ENCODE results near the gene OR52I1. TPM values are rescaled to one million over a fixed set of nuclear protein-coding genes. Genes with fewer than 3 reads are reported as not detected.

OR52I1 gene
- total RNA-seq, 1 donor from 2014 or later, result not detected

GRCh38 chr11:4610258-4610935 is 16.6 kb downstream of the OR52I1 start:
- DNase-seq (ENCODE audit: extremely low read depth, low read depth, low spot score), result no peak

GRCh38 chr11:4611986-4612385 is 18.1 kb downstream of the OR52I1 start:
- no peak for DNase-seq (ENCODE audit: extremely low read depth, low read depth, low spot score)

- no peak for DNase-seq (ENCODE audit: extremely low read depth, low read depth, low spot score)
Measured at GRCh38 chr11:4615856-4616444, 22.1 kb downstream of the OR52I1 start.

DNA sequence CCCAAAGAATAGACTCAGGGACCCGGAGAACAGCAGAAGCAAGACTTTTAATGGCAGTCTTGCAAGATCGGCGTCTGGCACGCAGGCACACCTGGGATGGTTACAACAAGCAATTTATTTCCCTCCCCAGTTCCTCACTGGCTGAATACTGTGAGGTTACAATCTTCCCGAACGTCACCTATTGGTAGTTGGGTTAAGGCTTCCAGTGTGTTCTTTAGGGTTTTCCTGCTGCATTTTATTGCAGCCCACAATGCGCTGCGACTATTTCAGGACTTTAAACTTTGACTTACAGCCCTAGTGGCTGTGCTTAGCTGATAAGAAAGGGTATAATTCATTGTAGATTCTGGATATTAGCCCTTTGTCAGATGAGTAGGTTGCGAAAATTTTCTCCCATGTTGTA is 25.7 kb downstream of the OR52I1 start:
- no peak for DNase-seq (ENCODE audit: extremely low read depth, low read depth, low spot score)

DNA sequence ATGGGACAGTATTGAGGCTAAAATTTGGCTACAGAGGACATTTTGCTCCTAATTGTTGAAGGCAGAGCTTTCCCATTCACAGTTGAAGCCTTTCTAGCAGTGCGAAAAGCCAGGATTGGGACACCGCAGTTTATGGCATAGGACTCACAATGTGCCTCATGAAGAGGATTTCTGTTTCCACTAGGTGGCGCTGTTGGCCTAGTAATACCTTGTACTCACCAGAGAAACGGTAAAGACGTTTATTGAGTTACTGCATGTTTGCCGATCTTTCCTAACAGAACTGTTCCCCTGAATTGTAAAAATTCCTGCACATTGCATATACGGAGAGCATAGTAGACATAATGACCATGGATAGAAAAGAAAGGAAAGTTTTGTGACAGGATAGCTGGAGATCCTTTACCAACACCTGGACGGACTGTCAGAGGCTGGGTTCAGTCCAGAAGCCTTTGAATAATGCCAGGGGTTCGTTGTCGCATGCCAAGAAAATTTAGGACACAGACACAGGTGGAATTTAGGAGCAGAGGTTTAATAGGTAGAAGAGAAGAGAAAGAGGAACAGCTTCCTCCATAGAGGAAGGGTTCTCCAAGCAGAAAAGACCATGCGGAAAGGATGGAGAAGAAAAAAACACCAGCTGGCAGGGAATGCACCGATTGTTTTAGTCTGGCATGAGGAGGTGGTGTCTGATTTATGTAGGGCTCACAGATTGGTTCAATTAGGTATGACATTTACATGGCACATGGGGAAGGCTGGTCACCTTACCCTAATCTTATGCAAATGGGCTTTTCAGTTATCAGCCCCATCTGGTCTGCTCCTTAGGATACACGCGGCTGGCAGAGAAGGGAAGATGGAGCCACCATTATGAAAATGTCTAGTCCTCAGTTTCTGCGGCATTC is 32.6 kb downstream of the OR52I1 start:
- DNase-seq (ENCODE audit: extremely low read depth, low read depth, low spot score), result no peak

GRCh38 chr11:4636136-4636535 is 42.3 kb downstream of the OR52I1 start:
- DNase-seq (ENCODE audit: extremely low read depth, low read depth, low spot score), result no peak

- peak; percentile 18 for DNase-seq (ENCODE audit: extremely low read depth, low read depth, low spot score)
Measured at GRCh38 chr11:4636962-4637661, 43.3 kb downstream of the OR52I1 start, which contains the start of gene OR51D1. Gene OR51D1, plus strand, starts transcription at chr11:4637477. Its CDS starts 2,314 bp downstream, at chr11:4639791.

DNA sequence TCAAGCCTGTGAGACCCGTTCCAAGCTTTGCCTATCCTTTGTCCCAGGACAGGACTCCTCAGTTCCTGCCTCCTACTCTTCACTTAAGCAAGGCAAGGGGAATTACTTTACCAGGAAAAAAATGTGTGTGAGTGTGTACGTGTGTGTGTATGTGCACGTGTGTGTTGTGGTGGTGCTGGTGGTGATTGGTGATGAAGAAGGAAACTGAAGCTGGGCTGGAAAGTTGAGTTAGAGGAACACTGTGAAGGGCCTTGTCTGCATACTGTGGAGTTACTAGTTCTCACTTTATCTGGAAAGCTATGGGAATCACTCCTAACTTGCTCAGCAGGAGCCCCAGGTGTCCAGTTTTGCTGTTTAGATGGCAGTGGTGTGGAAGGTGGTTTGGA is 43.8 kb downstream of the OR52I1 start:
- DNase-seq (ENCODE audit: extremely low read depth, low read depth, low spot score), result no peak

DNA sequence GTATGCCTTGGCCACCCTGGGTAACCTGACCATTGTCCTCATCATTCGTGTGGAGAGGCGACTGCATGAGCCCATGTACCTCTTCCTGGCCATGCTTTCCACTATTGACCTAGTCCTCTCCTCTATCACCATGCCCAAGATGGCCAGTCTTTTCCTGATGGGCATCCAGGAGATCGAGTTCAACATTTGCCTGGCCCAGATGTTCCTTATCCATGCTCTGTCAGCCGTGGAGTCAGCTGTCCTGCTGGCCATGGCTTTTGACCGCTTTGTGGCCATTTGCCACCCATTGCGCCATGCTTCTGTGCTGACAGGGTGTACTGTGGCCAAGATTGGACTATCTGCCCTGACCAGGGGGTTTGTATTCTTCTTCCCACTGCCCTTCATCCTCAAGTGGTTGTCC is 46.1 kb downstream of the OR52I1 start:
- DNase-seq (ENCODE audit: extremely low read depth, low read depth, low spot score), result no peak

GRCh38 chr11:4641501-4641900 is 47.7 kb downstream of the OR52I1 start:
- no peak for DNase-seq (ENCODE audit: extremely low read depth, low read depth, low spot score)

DNA sequence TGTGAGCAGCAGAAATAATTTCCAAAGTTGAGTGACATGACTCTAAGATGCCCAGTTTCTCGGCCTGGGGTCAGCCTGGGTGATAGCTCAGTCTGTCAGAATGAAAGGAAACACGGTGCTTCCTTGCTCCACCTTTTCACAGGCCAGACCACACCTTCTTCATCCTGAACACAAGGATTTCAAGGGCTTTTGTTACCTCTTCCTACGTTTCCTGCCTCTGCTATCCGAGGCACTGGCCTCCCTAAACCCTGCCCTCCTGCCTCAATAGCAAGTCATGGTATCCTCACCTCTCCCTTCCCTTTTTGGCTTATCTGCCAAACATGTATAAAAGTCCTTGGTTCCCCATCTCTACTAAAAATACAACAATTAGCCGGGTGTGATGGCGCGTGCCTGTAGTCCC is 48.2 kb downstream of the OR52I1 start:
- no peak for DNase-seq (ENCODE audit: extremely low read depth, low read depth, low spot score)

GRCh38 chr11:4643076-4643475 is 49.2 kb downstream of the OR52I1 start:
- DNase-seq (ENCODE audit: extremely low read depth, low read depth, low spot score), result no peak

DNA sequence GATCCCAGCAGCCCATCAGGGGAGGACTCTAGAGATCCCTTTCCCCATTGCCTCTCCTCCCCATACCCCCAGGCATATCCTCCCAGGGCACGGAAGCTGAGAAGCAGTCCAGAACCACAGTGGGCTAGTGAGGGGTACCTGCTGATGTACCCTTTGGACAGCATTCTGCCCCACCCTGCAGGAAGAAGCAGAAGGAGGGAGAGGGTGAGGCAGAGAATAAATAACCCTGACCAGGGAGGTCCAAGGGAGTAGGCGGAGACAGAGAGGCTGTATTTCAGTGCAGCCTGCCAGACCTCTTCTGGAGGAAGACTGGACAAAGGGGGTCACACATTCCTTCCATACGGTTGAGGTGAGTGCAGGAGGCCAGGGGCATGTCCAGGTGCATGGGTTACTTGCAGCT is 49.8 kb downstream of the OR52I1 start, which contains the start of gene OR51E1:
TSS of gene OR51E1 (plus strand) at position 301 of the 400 bp plus-strand sequence. CDS start 8,545 bp downstream, outside the sequence.
- DNase-seq (ENCODE audit: extremely low read depth, low read depth, low spot score), result no peak

DNA sequence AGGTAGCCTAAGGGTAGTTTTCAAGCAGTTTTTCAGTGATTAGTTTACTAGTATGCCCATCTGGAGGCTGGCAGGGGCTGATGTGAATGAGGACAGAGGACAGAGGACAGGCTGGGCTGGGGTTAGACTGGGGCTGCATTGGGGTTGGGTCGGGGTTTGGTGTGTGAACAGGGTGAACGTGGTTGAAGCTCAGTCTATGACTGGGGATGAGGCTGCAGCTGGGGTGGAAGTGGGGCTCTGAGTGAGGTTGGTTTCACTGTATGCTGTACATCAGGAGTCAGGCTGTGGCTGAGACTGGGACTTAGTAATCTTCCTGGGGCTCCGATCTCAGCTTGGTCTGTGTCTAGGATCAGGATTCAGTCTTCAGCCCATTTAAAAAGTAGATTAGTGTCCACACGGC is 50.4 kb downstream of the OR52I1 start:
- DNase-seq (ENCODE audit: extremely low read depth, low read depth, low spot score), result no peak

Other genes starting within 250 kb of the OR52I1 start
- gene OR52B4, start 225.7 kb upstream of the OR52I1 start, total RNA-seq, result not detected in 2 replicates
- gene TRIM21, start 200.3 kb upstream of the OR52I1 start, total RNA-seq, result 35.5 and 36.1 TPM in 2 replicates
- not detected in 2 replicates for gene OR52K2, start 144.7 kb upstream of the OR52I1 start, total RNA-seq
- gene OR52K1, start 111.4 kb upstream of the OR52I1 start, total RNA-seq, result not detected in 2 replicates
- not detected in 2 replicates for gene OR52M1, start 48.8 kb upstream of the OR52I1 start, total RNA-seq
- gene OR52I2, start 12.3 kb upstream of the OR52I1 start, total RNA-seq, result not detected in 2 replicates
- 21.0 and 21.9 TPM in 2 replicates for gene TRIM68, start 14.2 kb downstream of the OR52I1 start, total RNA-seq
- gene OR51D1, start 43.4 kb downstream of the OR52I1 start, total RNA-seq, result not detected in 2 replicates
- gene OR51E1, start 49.9 kb downstream of the OR52I1 start, total RNA-seq, result not detected in 2 replicates
- 0.06 TPM in 1 of 2 replicates, not detected in the other for gene OR51E2, start 103.8 kb downstream of the OR52I1 start, total RNA-seq
- not detected in 2 replicates for gene MMP26, start 110.7 kb downstream of the OR52I1 start, total RNA-seq
- gene OR51F1, start 175.9 kb downstream of the OR52I1 start, total RNA-seq, result not detected in 2 replicates
- not detected in 2 replicates for gene OR52R1, start 210.3 kb downstream of the OR52I1 start, total RNA-seq
- gene OR51F2, start 227.3 kb downstream of the OR52I1 start, total RNA-seq, result not detected in 2 replicates

Data from glomerular endothelial cell (primary cell).